ENCODE results near the gene ZFHX3. TPM values are rescaled to one million over a fixed set of nuclear protein-coding genes. Genes with fewer than 3 reads are reported as not detected.

ZFHX3 gene
- polyA plus RNA-seq, 1 donor (not counting 4 experiments of a cell fraction or from before 2014, with no cell fraction given), result 1.2 TPM

- TF ChIP-seq, protein P1, sequence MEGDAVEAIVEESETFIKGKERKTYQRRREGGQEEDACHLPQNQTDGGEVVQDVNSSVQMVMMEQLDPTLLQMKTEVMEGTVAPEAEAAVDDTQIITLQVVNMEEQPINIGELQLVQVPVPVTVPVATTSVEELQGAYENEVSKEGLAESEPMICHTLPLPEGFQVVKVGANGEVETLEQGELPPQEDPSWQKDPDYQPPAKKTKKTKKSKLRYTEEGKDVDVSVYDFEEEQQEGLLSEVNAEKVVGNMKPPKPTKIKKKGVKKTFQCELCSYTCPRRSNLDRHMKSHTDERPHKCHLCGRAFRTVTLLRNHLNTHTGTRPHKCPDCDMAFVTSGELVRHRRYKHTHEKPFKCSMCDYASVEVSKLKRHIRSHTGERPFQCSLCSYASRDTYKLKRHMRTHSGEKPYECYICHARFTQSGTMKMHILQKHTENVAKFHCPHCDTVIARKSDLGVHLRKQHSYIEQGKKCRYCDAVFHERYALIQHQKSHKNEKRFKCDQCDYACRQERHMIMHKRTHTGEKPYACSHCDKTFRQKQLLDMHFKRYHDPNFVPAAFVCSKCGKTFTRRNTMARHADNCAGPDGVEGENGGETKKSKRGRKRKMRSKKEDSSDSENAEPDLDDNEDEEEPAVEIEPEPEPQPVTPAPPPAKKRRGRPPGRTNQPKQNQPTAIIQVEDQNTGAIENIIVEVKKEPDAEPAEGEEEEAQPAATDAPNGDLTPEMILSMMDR (optimal IDR thresholded peaks at IDR 0.05 in 1 of 3, IDR thresholded peaks at IDR 0.05 in 1 of 3, conservative IDR thresholded peaks at IDR 0.05 in 1 of 3; ENCODE audit: extremely low read depth in 1 of 3, insufficient read depth in 2 of 3, low read length in 3 of 3), result no peak
- no peak for TF ChIP-seq EZH2 (IDR thresholded peaks at IDR 0.05; ENCODE audit: low read length)
- Histone ChIP-seq H3K79me2 (ENCODE audit: control insufficient read depth, insufficient read depth, low read length) (no peaks in the 10 kb centered on the region), H3K4me1 (ENCODE audit: control insufficient read depth, extremely low read depth, insufficient read depth, low read length) (no peaks in the 10 kb centered on the region), H4K20me1 (ENCODE audit: control insufficient read depth, extremely low read depth, insufficient read depth, low read length) (no peaks in the 10 kb centered on the region), H3K27me3 (ENCODE audit: control insufficient read depth, extremely low read depth, insufficient read depth, low read length) (no peaks in the 10 kb centered on the region), H3K9me3 (ENCODE audit: control insufficient read depth, low read depth, low read length) (no peaks in the 10 kb centered on the region), H3K9me1 (ENCODE audit: control insufficient read depth, extremely low read depth, insufficient read depth, low read length) (no peaks in the 10 kb centered on the region), H3K4me2 (ENCODE audit: control insufficient read depth, extremely low read depth, insufficient read depth, low read depth, low read length) (no peak overlapping the region), H3K27ac (ENCODE audit: control insufficient read depth, insufficient read depth, low read length) (no peak overlapping the region), H3K4me3 (ENCODE audit: control insufficient read depth in 2 of 3, extremely low read depth in 1 of 3, insufficient read depth in 2 of 3, low read depth in 1 of 3, low read length in 3 of 3) (no peak overlapping the region), H3K9ac (ENCODE audit: control insufficient read depth, extremely low read depth, insufficient read depth, low read length) (no peak overlapping the region), H3K36me3 (ENCODE audit: control insufficient read depth in 2 of 2, extremely low read depth in 1 of 2, insufficient read depth in 2 of 2, low read length in 2 of 2) (peaks cover 23 to 26% of the 10 kb centered on the region in 2 experiments), H2AFZ (ENCODE audit: control insufficient read depth, low read length) (no peak overlapping the region)
- no peak for FAIRE-seq
- no peak for DNase-seq (ENCODE audit: low read depth, low spot score)
- dilution Hi-C loops (cut with MboI; ENCODE audit: extremely low pct_ligation_motif_present, low sequenced_read_pairs), result no loop called here
Observed at GRCh38 chr16:72793716-72794115, 254.2 kb downstream of the ZFHX3 start.

GRCh38 chr16:72793017-72793416 is 254.9 kb downstream of the ZFHX3 start:
- H3K36me3 ChIP-seq (ENCODE audit: control insufficient read depth in 2 of 2, extremely low read depth in 1 of 2, insufficient read depth in 2 of 2, low read length in 2 of 2), result peaks cover 25% of the 10 kb centered on the region in 2 experiments
- no peaks in the 10 kb centered on the region for H3K9me1 ChIP-seq (ENCODE audit: control insufficient read depth, extremely low read depth, insufficient read depth, low read length)
- H3K9ac ChIP-seq (ENCODE audit: control insufficient read depth, extremely low read depth, insufficient read depth, low read length), result no peak overlapping the region
- H3K27me3 ChIP-seq (ENCODE audit: control insufficient read depth, extremely low read depth, insufficient read depth, low read length), result no peaks in the 10 kb centered on the region
- no peak overlapping the region for H2AFZ ChIP-seq (ENCODE audit: control insufficient read depth, low read length)
- H3K4me3 ChIP-seq (ENCODE audit: control insufficient read depth in 2 of 3, extremely low read depth in 1 of 3, insufficient read depth in 2 of 3, low read depth in 1 of 3, low read length in 3 of 3), result no peak overlapping the region
- TF ChIP-seq, protein P1 (optimal IDR thresholded peaks at IDR 0.05 in 1 of 3, IDR thresholded peaks at IDR 0.05 in 1 of 3, conservative IDR thresholded peaks at IDR 0.05 in 1 of 3; ENCODE audit: extremely low read depth in 1 of 3, insufficient read depth in 2 of 3, low read length in 3 of 3), result no peak
- TF ChIP-seq EZH2 (IDR thresholded peaks at IDR 0.05; ENCODE audit: low read length), result no peak
- no peaks in the 10 kb centered on the region for H3K9me3 ChIP-seq (ENCODE audit: control insufficient read depth, low read depth, low read length)
- dilution Hi-C loops (cut with MboI; ENCODE audit: extremely low pct_ligation_motif_present, low sequenced_read_pairs), result no loop called here
- no peak for DNase-seq (ENCODE audit: low read depth, low spot score)
- H3K27ac ChIP-seq (ENCODE audit: control insufficient read depth, insufficient read depth, low read length), result no peak overlapping the region
- no peaks in the 10 kb centered on the region for H4K20me1 ChIP-seq (ENCODE audit: control insufficient read depth, extremely low read depth, insufficient read depth, low read length)
- H3K4me2 ChIP-seq (ENCODE audit: control insufficient read depth, extremely low read depth, insufficient read depth, low read depth, low read length), result no peak overlapping the region
- FAIRE-seq, result no peak
- no peaks in the 10 kb centered on the region for H3K4me1 ChIP-seq (ENCODE audit: control insufficient read depth, extremely low read depth, insufficient read depth, low read length)
- H3K79me2 ChIP-seq (ENCODE audit: control insufficient read depth, insufficient read depth, low read length), result no peaks in the 10 kb centered on the region
